GM23338 (cell line): ENCODE results near the gene CFB. TPM values are rescaled to one million over a fixed set of nuclear protein-coding genes. Genes with fewer than 3 reads are reported as not detected.

Experiments
- ATAC-seq: fragments of 200-7000 bp; cut with Tn5 transposase; 3 replicates; pipeline ENCODE4 v1.9.1; 2020
- DNase-seq: peaks from one replicate; pipeline ENCODE4 v3.0.0-alpha.2; 2015; ENCODE audit warnings: low spot score
- H2AFZ ChIP-seq: fragments of 200-600 bp; sonication (generic); 2 replicates; pipeline ENCODE4 v1.8.0; 2016; ENCODE audit warnings: antibody characterized with exemption, mild to moderate bottlenecking, moderate library complexity
- H3F3A ChIP-seq: fragments of 200-600 bp; sonication (generic); replicated peaks from 2 replicates; pipeline ENCODE4 v1.8.0; 2017; ENCODE audit warnings: antibody characterized with exemption, mixed run types, low read depth
- H3K27ac ChIP-seq: fragments of 200-600 bp; sonication (generic); 2 replicates; pipeline ENCODE4 v1.6.1; 2016; ENCODE audit warnings: low read depth
- H3K27me3 ChIP-seq: fragments of 200-600 bp; sonication (generic); 2 replicates; pipeline ENCODE4 v1.8.0; 2016; ENCODE audit warnings: mild to moderate bottlenecking, mixed run types, moderate library complexity; ENCODE audit not compliant: insufficient read depth
- H3K36me3 ChIP-seq: fragments of 200-600 bp; sonication (generic); 2 replicates; pipeline ENCODE4 v1.8.0; 2016; ENCODE audit warnings: mild to moderate bottlenecking; ENCODE audit not compliant: insufficient read depth
- H3K4me1 ChIP-seq: fragments of 200-600 bp; sonication (generic); 2 replicates; pipeline ENCODE4 v1.8.0; 2016; ENCODE audit warnings: mild to moderate bottlenecking, moderate library complexity; ENCODE audit not compliant: insufficient read depth
- H3K4me2 ChIP-seq: fragments of 200-600 bp; sonication (generic); 2 replicates; pipeline ENCODE4 v1.7.1; 2017; ENCODE audit warnings: mixed run types
- H3K4me3 ChIP-seq: fragments of 200-600 bp; sonication (generic); 2 replicates; pipeline ENCODE4 v1.6.1; 2016; ENCODE audit warnings: mixed run types
- H3K79me2 ChIP-seq: fragments of 200-600 bp; sonication (generic); replicated peaks from 2 replicates; pipeline ENCODE4 v1.8.0; 2017; ENCODE audit warnings: mild to moderate bottlenecking; ENCODE audit not compliant: insufficient read depth
- H3K9me2 ChIP-seq: fragments of 200-600 bp; sonication (generic); 2 replicates; pipeline ENCODE4 v1.8.0; 2017; ENCODE audit not compliant: insufficient read depth
- H4K20me1 ChIP-seq: fragments of 200-600 bp; sonication (generic); replicated peaks from 2 replicates; pipeline ENCODE4 v1.8.0; 2017; ENCODE audit warnings: mild to moderate bottlenecking; ENCODE audit not compliant: insufficient read depth
- H3K27ac Mint-ChIP-seq: 2 replicates; pipeline ENCODE4 v1.8.0; 2020; ENCODE audit warnings: inconsistent platforms, mild to moderate bottlenecking, moderate library complexity, mixed read lengths
- H3K27me3 Mint-ChIP-seq: 3 replicates; pipeline ENCODE4 v1.8.0; 2022; ENCODE audit warnings: low read depth, mild to moderate bottlenecking, moderate library complexity, mixed read lengths, inconsistent platforms; ENCODE audit not compliant: insufficient read depth, poor library complexity
- H3K36me3 Mint-ChIP-seq: 3 replicates; pipeline ENCODE4 v1.8.0; 2021; ENCODE audit warnings: low read depth, mild to moderate bottlenecking, inconsistent platforms, moderate library complexity, mixed read lengths
- H3K4me1 Mint-ChIP-seq: 3 replicates; pipeline ENCODE4 v1.8.0; 2020; ENCODE audit warnings: mild to moderate bottlenecking, inconsistent platforms, mixed read lengths
- H3K4me3 Mint-ChIP-seq: 3 replicates; pipeline ENCODE4 v1.8.0; 2021; ENCODE audit warnings: moderate library complexity, mild to moderate bottlenecking, inconsistent platforms, mixed read lengths
- H3K9me3 Mint-ChIP-seq: 3 replicates; pipeline ENCODE4 v1.8.0; 2020; ENCODE audit warnings: moderate library complexity, mild to moderate bottlenecking, inconsistent platforms, mixed read lengths
- CREB1 ChIP-seq: fragments of 250-450 bp; sonication (Bioruptor Pico); IDR thresholded peaks from 2 replicates; pipeline ENCODE4 v1.5.0; 2020; ENCODE audit warnings: low read depth, mild to moderate bottlenecking, moderate library complexity
- ETS1 ChIP-seq: IDR thresholded peaks from 2 replicates; pipeline ENCODE4 v1.6.1; 2016; ENCODE audit warnings: antibody characterized with exemption
- EZH2 ChIP-seq: fragments of 200-600 bp; sonication (generic); IDR thresholded peaks from one replicate; pipeline ENCODE4 v1.8.0; 2017; ENCODE audit warnings: antibody characterized with exemption, mild to moderate bottlenecking, low read depth; ENCODE audit not compliant: unreplicated experiment
- JUNB ChIP-seq: IDR thresholded peaks from one replicate; pipeline ENCODE4 v1.6.1; 2016; ENCODE audit warnings: antibody characterized with exemption; ENCODE audit not compliant: unreplicated experiment
- POLR2AphosphoS5 ChIP-seq: IDR thresholded peaks from 2 replicates; pipeline ENCODE4 v1.6.1; 2016; ENCODE audit warnings: antibody characterized with exemption, low read depth
- STAT1 ChIP-seq: IDR thresholded peaks from one replicate; pipeline ENCODE4 v1.6.1; 2016; ENCODE audit warnings: antibody characterized with exemption; ENCODE audit not compliant: unreplicated experiment
- ZNF114 ChIP-seq: fragments of 250-450 bp; sonication (Bioruptor Pico); IDR thresholded peaks from 2 replicates; pipeline ENCODE4 v1.5.0; 2020; ENCODE audit warnings: mild to moderate bottlenecking, moderate library complexity
- ZNF331 ChIP-seq: fragments of 250-450 bp; sonication (Bioruptor Pico); IDR thresholded peaks from 2 replicates; pipeline ENCODE4 v1.5.0; 2020; ENCODE audit warnings: low read depth, mild to moderate bottlenecking, moderate library complexity
- ZNF462 ChIP-seq: fragments of 250-450 bp; sonication (Bioruptor Pico); IDR thresholded peaks from 2 replicates; pipeline ENCODE4 v1.5.0; 2020; ENCODE audit warnings: mild to moderate bottlenecking, moderate library complexity
- polyA plus RNA-seq: library from polyadenylated mRNA; unstranded; fragments of >200 nt; fragmentation: Nextera tagmentation; extraction: Ambion mirVana; gene quantifications from 2 replicates; pipeline ENCODE4 v1.2.1, GENCODE V29; 2016
- total RNA-seq: library from RNA; depleted of rRNA; stranded (reverse); fragments of >200 nt; shearing (Covaris generic); gene quantifications from 2 replicates; pipeline ENCODE4 v1.2.3, GENCODE V29; 2014

The CFB gene
- total and polyA plus RNA-seq, 2 experiments from 2014 or later: 0.86 TPM; not detected in 1

GRCh38 chr6:31933537-31933936 is 12.4 kb upstream of the CFB start (continued):
- TF ChIP-seq ZNF462 (no peak), CREB1 (CRISPR knock-in tag) (no peak)

- H3F3A ChIP-seq: no peaks in the 10 kb centered on the region
- H3K36me3 ChIP-seq: no peaks in the 10 kb centered on the region
- Mint-ChIP-seq H3K4me3 (no peak overlapping the region), H3K27ac (no peak overlapping the region), H3K9me3 (peaks cover 11% of the 10 kb centered on the region; the same call in 2 of the 3 replicates), H3K4me1 (0 out of 3 replicates have a peak, but pooled peaks cover under 1% of the 10 kb centered on the region), H3K36me3 (no peaks in the 10 kb centered on the region), H3K27me3 (peaks cover 10% of the 10 kb centered on the region)
- H3K4me3 ChIP-seq: no peak overlapping the region
- DNase-seq (no peak), ATAC-seq (no peak)
- H4K20me1 ChIP-seq: no peaks in the 10 kb centered on the region
- peaks cover 4% of the 10 kb centered on the region; the same call in 1 of the 2 replicates for H3K9me2 ChIP-seq
- no peaks in the 10 kb centered on the region for H3K27me3 ChIP-seq
- no peak overlapping the region for H3K4me2 ChIP-seq
- no peak overlapping the region for H3K27ac ChIP-seq
- H3K79me2 ChIP-seq: no peaks in the 10 kb centered on the region
- H3K4me1 ChIP-seq: no peaks in the 10 kb centered on the region
- no peak overlapping the region for H2AFZ ChIP-seq
- TF ChIP-seq ETS1 (no peak), CREB1 (CRISPR knock-in tag) (no peak), STAT1 (no peak), JUNB (no peak), ZNF462 (no peak), EZH2 (no peak), ZNF331 (CRISPR knock-in tag) (no peak), ZNF114 (CRISPR knock-in tag) (no peak), POLR2AphosphoS5 (no peak)
Observed at GRCh38 chr6:31935021-31935420, 10.9 kb upstream of the CFB start.
